NCI-H774 (cell line): ENCODE data around the gene SLC39A12.
"Not testable (repeated sequence)": the region's sequence is repeated elsewhere in the genome, so short reads cannot be mapped to it uniquely, and the experiment has no call there.

Experiments used
- DNase-seq: peaks from one replicate; lab custom pipeline; 2025; lab: John Stamatoyannopoulos, UW

SLC39A12 gene

DNA sequence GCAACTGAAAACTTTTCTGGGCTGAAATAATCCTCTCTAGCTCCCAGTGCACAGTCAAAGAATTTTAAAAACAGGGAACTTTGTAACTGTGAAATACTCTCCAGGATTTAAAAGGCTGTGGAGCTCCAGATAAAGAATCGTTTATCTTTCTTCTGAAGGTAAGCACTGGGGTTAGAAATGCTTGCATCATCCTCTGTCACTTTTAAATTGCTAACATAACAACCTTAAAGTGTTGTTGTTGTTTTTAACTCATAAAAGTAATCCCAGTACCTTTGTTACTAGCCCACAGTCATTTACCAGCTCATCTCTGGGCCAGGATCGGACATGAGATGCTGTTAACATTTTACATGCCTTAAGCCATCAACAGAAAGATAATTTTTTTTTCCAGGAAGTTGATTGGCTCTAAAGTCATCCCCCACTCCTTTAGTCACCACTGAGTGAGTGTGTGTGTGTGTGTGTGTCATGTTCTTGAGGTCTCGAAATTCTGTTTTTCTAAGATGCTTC lies at the start of gene SLC39A12:
SLC39A12 (plus strand) TSS at position 51 of the 504 bp plus-strand sequence. CDS start 1,359 bp downstream, outside the sequence.
- no peak for DNase-seq

DNA sequence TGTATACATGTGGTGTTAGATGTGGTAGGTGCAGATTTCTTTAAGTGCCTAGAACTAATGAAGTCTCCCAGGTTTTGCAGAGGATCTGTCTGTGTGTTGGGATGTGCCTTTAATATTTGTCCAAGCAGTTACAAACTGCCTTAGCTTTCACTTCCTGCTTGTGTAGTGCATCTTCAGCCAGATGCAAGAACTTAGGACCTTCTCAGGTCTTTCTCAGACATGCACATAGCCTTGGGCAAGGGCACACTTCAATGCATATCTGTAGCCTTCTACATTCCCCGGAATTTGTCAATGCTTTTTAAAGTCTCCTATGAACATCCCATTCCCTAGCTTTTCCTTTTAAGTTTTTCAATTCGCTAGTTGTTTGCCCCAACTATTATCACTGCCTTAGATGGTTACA lies 47.2 kb upstream of the SLC39A12 start:
- no peak for DNase-seq

DNA sequence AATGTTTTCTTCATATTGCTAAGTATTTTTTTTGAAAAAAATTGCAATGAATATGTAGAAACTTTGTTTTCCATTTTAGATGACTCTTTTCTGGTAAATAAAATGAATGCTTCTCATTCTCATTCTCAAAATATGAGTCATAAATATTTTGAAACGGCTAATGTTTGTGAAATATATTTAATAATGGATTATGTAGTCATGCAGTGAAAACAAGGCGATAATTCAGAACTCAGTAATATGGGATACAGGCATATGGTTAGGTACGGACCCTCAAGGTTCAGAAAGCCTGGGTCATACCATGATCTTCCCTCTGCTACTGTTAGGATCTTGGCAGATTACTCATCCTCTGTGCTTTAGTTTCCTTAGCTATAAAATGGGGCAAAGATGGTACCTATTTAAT lies 46.2 kb upstream of the SLC39A12 start:
- no peak for DNase-seq

DNA sequence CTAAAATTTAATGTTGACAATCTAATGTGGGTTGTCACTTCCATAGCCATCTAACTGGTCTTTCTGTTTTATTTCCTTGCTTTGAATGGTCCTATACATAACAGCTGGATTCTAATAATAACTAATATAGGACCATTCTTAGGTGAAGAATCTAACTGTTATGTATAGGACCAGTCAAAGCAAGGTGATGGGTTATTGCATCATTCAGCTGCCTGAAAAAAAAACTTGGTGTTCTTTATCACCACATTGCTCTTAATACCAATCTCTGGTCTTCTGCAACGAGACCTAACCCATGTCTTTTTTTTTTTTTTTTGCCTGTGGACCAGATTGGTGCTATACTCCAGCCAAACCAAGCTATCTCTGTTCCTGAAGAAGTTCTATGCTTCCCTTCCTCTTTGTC lies 45.7 kb upstream of the SLC39A12 start:
- no peak for DNase-seq

DNA sequence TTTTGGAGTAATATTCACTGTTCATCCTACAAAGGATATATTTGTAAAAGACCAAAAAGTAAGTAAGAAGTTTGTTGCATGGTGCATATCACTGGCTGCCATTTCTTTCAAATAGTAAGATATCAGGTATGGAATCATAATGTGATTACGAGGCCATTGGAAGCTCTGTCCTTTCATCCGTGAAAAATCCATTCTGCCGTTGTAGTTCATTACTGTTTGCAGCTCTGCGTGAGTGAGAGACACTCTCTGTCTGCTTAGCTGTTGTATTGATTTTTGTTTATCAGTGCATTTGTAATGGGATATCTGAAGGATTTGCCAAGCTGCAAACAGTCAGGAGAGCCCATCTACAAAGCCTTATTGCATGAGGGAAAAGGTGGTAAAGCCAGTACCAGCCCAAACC lies 44.1 kb upstream of the SLC39A12 start:
- no peak for DNase-seq

DNA sequence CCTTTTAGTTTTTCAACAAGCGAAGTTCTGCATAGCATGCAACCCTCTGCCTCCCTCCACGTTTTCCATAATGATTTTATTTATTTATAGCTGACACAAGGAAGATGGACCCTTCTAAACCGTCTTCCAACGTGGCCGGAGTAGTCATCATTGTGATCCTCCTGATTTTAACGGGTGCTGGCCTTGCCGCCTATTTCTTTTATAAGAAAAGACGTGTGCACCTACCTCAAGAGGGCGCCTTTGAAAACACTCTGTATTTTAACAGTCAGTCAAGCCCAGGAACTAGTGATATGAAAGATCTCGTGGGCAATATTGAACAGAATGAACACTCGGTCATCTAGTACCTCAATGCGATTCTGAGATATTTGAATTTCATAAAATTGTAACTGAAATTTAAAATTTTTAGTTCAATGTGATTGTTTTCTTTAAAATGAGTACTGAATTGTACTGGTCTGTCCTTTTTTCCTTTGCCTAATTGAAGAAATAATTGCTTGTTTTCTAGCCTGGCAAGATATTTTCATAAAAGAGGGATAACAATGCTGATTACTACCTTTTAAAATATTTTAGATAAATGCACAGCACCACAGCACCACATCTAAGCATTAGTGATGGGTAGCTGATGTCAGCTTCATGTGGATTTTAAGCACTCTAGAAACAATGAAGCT lies 41.5 kb upstream of the SLC39A12 start:
- no peak for DNase-seq

DNA sequence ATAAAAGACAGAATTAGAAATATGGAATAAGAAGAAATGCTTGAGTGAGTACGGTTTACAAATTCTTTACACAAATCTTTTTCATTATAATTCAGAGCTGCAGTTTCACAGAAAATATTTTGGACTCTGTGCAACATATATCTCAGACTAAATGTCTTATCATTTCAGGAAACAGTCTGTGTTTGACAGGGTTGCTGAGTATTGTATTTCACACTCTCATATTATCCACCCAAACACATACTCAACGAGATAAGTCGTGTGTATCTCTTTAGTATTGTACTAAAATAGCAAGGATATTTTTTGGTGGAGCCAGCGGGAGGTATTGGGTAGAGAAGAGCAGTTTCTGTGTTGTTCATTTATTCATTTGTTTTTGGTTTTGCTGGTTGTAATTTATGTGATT lies 39.0 kb upstream of the SLC39A12 start:
- no peak for DNase-seq

DNA sequence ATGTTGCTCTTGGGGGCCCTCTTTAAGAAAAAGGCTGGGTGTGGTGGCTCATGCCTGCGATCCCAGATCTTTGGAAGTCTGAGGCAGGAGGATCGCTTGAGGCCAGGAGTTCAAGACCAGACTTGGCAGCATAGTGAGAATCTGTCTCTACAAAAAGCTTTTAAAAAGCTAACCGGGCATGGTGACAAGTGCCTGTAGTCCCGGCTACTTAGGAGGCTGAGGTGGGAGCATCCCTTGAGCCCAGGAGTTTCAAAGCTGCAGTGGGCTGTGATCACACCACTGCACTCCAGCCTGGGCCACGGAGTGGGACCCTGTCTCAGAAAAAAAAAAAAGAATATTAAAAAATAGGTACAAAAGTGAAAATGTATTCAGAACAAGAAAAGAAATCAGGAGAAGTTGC lies 38.1 kb upstream of the SLC39A12 start:
- no peak for DNase-seq

DNA sequence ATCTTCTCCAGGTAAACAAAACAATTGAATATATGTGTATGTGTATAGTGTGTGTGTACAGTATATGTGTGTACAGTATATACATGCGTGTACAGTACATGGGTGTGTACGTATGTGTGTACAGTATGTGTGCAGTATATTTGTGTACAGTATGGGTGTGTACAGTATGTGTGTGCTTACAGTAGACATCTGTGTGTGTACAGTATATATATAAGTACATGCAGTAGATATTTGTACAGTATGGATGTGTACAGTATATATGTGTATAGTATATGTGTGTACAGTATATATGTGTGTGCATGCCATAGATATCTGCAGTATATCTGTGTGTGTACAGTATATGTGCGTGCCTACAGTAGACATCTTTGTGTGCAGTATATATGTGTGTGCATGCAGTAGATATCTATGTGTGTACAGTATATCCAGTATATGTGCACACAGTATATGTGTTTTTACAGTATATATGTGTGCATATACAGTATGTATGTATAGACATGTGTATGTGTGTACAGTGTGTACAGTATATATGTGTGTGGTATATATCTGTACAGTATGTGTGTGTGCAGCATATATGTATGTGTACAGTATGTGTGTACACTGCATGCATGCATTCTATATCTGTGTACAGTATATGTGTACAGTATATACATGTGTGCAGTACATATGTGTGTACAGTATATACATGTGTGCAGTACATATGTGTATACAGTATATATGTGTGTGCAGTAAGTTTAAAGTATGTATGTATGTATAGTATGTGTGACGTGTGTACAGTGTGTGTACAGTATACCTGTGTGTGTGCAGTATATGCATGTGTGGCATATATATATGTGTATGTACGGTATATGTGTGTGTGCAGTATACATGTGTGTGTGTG lies 37.3 kb upstream of the SLC39A12 start:
- DNase-seq, result no peak

DNA sequence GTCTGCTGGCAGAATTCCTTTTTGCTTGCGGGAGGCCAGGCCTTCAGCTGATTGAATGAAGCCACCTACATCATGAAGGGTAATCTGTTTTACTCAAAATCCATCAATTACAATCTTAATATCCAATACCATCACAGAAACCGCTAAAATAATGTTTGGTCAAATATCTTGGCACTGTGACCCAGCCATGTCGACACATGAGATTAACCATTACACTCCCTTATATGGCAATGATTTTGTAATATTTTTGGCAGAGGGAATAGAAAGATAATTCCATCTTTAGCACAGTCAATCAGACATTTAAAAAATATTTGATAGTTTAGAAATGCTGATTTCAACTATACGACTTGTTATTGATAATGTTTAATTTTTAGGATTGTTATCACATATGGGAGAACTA lies 36.5 kb upstream of the SLC39A12 start:
- no peak for DNase-seq

DNA sequence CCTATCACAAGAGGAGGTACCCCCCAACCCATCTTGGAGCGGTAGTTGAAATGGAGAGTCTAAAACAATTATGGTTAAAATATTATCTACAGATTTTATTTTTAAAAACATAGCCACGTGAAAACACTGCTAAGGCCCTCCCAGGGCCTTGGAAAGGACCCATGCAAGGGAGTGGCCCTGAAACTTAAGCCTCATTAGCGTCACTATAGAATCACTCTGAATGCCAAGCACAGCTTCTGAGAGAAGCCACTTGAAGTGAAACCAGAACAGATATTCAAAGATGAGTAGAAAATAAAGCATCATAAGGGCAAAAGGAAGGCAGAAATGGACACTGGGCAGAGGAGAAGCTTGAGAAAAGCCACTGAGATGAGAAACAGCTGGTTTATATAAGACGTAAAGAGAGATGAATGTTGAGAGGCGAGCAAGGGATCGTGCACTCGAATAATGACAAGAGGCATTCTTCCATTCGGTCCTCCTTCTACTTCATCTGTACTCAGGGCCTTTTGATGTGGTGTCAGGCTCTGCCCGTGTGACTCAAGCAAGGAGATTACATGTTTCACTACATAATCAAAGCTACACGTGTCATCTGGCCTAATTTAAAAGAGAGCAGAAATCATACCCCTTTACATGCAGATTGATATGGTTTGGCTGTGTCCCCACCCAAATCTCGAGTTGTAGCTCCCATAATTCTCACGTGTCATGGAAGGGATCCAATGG lies 33.4 kb upstream of the SLC39A12 start:
- no peak for DNase-seq

DNA sequence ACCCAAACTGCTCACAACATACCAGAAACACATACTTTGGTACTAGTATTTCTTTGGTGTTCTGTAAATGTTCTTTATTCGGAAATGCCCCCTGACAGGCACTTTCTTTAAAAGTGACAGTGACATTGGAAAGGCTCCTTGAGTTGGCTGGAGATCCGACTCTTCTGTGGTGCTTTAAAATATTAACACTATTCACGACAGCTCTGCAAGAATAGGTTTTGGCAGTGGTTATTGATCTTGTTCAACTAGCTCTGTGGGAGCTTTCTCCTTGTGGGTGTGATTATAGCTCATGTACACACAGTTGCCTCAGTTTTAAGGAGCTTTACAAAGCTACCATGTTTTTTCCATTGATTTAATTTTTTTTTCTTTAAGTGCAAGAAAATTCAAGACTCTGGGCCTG lies 30.3 kb upstream of the SLC39A12 start:
- DNase-seq, result no peak

DNA sequence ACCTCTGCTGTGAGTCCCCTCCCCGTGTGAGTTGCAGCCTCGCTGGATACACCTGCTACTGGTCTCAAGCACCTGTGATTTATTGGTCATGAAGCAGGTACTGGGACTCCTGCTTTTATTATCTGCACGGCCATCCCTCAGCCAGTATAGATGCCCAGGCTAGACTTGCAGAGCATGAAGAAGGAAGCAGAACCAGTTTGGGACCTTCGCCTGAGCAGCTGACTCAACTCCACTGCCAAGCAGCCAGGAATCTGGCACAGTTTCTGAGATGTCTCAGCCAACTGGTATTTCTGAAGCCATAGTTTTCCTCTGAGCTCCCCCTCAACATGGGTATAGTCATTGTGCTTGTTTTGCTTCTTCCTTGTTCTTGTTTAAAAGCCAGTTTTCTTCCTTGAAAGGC lies 28.0 kb upstream of the SLC39A12 start:
- peak; percentile 7 for DNase-seq

DNA sequence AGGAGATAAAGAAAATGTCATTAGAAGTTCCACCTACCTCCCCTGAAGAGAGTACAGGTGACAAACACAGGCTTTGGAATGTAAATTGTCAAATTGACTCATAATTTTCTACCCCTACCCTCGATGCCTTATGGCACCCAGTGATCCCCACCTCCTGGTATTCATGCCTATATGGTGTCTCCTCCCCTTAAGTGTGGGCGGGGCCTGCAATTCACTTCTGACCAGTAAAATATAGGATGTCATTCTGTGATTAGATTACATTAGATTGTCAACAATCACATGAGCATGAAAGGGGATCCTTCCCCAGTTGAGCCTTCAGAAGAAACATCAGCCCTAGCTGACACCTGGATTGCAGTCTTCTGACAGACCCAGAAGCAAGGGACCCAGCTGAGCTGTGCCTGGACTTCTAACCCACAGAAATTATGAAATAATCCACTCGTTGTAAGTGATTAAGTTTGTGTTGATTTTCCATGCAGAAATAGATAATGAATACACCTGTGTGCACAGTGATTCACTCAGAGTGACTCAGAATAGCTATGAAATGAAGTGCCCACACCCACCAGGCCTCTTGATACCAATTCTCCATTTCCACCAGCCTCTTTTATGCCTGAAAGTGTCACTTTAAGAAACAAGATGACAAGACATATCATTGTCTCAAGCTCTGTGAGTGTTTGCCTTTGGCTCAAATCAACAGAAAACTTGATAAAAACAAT lies 8.5 kb upstream of the SLC39A12 start:
- DNase-seq, result no peak

DNA sequence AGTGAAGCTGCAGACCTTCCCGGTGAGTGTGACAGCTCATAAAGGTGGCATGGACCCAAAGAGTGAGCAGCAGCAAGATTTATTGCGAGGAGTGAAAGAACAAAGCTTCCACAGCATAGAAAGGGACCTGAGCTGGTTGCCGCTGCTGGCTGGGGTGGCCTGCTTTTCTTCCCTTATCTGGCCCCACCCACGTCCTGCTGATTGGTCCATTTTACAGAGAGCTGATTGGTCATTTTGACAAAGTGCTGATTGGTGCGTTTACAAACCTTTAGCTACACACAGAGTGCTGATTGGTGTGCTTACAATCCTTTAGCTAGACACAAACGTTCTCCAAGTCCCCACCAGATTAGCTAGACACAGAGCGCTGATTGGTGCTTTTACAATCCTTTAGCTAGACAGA lies 1.4 kb upstream of the SLC39A12 start:
- DNase-seq, result not testable (repeated sequence)

DNA sequence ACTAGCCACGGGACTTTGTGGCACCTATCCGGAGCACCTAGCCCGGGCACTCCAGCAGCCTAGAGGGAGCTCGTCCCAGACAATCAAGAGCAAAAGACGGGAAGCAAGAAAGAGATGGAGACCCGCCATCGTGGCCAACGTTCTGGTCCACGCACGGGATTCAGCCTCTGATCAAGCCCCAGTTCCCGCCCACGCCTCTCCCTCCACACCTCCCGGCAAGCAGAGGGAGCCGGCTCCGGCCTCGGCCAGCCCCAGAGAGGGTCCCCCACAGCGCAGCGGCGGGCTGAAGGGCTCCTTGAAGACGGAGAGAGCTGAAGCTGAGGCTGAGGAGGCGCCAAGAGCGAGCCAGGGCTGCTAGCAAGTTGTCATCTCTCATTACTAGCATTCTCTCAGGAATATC lies 992 bp upstream of the SLC39A12 start:
- DNase-seq, result no peak

DNA sequence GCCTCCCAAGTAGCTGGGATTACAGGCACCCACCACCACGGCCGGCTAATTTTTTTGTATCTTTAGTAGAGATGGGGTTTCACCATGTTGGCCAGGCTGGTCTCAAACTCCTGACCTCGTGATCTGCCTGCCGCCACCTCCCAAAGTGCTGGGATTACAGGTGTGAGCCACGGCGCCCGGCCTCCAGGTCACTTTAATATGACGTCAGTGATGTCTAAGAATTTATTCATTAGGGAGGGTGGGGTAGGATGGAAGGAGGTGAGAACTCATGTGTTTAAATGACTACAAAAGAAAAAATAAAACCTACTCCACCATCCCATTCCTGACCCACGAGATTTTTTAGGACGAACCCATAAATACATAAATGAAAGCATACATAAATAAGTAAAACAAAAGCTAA lies 2.7 kb downstream of the SLC39A12 start:
- DNase-seq, result not testable (repeated sequence)

DNA sequence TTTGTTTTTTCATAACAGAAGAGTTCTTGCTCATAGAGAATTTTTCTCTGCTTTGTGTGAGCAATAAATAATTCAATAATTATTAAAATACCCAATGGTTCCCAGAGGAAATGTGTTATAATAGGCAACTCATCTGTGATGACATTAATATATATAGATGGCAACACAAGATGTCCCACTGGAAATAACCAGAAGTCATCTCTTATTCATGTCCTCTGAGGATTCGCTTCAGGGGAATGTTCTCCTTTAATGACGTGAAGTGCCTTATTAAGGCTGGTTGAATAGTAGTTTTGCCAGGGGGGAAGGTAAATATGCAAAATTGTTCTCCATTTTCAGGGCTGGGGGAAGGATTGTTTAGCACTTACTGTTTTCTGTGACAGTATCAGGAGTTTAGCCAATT lies 3.1 kb downstream of the SLC39A12 start:
- DNase-seq, result no peak

DNA sequence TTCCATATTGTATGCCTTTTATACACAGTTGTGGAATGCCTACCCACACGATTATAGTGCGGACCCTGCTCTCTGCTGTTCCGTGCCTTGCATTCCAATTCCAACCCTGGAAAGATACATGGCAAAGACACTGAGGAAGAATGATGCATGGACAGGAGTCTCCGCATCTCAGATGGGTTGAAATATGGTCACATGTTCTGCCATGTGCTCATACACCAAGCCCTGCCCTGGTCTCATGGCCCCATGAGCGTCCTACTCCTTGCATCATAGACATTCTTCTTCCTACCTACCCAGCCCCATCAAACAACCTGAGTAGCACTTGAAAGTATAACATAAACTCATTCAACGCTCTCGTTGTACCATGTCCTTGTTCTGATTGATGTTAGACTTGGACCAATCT lies 6.3 kb downstream of the SLC39A12 start:
- no peak for DNase-seq

DNA sequence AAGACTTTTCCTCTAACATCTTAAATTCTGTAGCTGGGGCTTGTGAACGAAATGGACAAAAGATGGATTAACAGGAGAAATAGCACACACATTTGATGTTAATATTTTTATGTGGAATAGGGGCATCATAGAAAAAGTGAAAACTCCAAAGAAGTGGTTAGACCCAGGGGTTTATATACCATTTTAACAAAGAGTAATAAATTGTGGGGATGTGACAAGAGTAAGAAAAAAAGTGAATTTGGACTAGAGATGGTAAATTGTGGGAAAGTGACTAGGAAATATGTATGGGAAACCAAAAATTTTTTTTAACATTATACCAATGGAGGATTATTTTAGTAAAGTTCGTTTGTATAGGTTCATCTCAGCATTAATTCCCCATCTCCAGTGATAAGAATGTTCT lies 8.2 kb downstream of the SLC39A12 start:
- DNase-seq, result no peak

DNA sequence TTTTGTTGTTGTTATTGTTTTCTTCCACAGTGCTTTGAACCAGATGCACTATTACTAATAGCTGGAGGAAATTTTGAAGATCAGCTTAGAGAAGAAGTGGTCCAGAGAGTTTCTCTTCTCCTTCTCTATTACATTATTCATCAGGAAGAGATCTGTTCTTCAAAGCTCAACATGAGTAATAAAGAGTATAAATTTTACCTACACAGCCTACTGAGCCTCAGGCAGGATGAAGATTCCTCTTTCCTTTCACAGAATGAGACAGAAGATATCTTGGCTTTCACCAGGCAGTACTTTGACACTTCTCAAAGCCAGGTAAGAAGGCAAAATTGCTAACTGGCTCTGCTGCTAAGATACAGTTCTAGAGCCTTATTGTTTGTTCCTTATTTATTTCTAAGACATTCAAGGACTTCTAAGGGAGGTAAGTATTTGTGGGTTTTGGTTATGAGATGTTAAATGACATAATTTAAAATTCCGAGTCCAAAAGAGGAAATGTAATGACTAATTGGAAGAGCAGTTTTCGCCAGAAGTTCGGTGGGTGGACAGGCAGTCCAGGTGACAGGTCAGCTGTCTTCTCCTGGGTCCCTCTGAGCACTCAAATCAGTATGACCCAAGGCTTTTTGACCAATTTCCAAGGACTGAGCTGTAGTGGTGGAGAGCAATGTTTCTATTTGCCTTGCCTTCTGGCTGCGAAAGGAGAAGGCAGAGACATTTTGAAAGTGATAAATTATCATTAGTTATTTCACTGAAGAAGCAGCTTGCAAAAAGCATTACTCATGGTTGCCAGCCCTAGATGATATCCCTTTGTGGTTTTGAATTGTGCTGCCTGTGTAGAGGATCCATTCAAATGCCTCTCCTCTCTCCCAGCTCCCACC lies 10.1 kb downstream of the SLC39A12 start:
- no peak for DNase-seq
